22Rv1 (cell line): ENCODE data around the gene TPRX1.

Experiments
- ZFX ChIP-seq: fragments of 450-650 bp; IDR thresholded peaks from 2 replicates; pipeline ENCODE4 v1.6.1; 2017; ENCODE audit warnings: antibody characterized with exemption, borderline replicate concordance
- TF ChIP-seq, protein P1 (sequence below): fragments of 450-650 bp; IDR thresholded peaks from 2 replicates; pipeline ENCODE4 v1.5.1; 2017; ENCODE audit warnings: mild to moderate bottlenecking

- TF ChIP-seq, protein P1, sequence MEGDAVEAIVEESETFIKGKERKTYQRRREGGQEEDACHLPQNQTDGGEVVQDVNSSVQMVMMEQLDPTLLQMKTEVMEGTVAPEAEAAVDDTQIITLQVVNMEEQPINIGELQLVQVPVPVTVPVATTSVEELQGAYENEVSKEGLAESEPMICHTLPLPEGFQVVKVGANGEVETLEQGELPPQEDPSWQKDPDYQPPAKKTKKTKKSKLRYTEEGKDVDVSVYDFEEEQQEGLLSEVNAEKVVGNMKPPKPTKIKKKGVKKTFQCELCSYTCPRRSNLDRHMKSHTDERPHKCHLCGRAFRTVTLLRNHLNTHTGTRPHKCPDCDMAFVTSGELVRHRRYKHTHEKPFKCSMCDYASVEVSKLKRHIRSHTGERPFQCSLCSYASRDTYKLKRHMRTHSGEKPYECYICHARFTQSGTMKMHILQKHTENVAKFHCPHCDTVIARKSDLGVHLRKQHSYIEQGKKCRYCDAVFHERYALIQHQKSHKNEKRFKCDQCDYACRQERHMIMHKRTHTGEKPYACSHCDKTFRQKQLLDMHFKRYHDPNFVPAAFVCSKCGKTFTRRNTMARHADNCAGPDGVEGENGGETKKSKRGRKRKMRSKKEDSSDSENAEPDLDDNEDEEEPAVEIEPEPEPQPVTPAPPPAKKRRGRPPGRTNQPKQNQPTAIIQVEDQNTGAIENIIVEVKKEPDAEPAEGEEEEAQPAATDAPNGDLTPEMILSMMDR, result no peak
- TF ChIP-seq ZFX, result no peak
Measured at GRCh38 chr19:47776568-47776967, 27.8 kb downstream of the TPRX1 start.
